ENCODE results near the gene GATD1. TPM values are rescaled to one million over a fixed set of nuclear protein-coding genes. Genes with fewer than 3 reads are reported as not detected.
A peak's percentile ranks its signal among the peaks of the same experiment; 100 is the strongest.

The GATD1 gene
- total RNA-seq, 1 donor from 2014 or later, result 47.2 TPM

DNA sequence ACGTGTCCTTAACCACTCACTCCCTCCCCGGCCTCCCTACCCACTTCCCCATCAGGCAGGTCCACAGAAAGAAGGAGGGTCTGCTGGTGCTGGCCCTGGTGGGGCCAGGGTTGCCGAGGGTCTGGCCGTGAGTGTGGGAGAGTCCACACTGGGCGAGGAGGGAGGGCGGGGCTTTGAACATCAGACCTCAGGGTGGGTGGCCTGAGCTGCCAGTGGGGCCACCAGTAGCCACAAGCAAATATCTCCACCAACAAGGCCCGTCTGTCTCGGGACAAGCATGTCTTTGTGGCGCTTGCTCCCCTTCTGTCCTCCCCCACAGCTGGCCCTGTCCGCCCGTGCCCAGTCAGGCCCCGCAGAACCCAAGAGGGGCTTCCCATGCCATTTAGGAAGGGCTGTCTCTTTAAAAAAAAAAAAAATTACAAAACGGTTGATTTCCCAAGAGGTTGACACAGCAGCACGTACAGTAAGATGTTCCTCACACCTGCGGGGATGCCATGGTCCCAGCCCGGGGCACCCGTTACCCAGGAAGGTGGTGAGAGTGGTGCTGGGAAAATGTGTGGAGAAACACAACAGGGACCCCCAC is 47.7 kb downstream of the GATD1 start:
- no peak for DNase-seq (ENCODE audit: extremely low read depth, low read depth, low spot score)

DNA sequence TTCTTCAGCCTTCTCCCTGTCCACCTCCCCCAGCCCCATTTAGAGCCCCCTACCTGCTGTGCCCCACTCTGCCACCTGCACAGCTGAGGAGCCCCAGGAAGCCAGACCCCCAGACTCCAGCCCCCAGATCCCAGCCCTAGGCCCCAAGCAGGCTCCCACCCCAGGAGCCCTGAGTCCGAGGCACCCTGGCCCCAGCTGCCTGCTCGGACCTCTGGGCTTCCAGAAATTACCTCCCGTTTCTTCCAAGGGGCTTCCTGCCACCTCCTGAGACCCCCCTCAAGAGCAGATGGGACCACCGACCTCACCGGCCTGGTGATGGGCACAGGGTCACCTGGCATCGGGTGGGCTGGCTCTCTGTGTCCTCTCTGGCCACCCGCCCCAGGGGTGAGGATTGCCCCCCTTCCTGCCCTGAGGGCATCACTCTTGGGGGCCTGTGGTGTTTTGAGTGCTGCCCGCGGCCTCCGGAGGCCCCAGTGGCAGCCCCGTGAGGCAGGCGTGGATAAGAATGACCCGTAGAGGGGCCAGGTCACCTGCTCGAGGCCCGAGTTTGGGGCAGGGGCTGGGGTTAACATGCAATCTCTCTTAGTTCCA is 48.3 kb downstream of the GATD1 start:
- no peak for DNase-seq (ENCODE audit: extremely low read depth, low read depth, low spot score)

DNA sequence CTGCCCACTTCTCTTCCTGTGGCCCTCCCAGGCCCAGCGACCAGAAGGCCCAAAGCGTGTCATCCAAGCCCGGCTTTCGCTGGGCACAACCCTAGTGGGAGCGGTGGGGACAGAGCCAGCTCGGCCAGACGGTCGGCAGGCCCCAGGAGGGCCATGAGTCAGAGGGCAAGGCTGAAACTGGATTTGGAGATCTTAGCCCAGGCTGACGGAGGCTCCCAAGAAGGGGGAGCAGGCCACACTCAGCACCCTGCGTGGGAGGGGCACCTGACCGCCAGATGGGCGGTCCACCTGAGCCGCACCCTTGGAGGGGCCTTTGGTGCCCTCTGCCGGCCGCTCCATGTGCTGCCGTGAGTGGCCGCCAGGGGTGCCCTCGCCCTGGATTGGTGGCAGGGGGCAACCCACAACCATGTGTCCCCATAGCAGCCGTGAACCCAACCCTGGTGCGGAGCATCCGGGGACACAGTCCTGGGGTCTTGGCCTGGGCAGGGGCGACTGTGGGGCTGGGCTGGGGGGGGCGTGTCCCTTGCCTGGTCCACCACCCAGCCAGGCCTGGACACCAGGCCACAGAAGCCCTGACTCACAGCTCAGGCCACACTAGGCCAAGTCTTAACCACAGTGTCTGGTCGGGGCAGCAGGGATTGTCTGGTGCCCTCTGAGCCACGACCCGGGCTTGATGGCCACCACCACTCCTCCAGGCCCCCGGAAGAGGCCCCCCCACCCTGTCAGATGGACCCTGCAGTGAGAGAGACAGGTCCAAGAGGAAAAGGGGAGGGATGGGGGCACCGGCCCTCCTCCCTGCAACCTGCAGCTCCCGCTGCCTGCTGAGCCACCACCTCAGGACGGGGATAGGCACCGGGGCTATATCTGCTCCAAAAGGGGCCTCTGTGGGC is 49.2 kb downstream of the GATD1 start:
- DNase-seq (ENCODE audit: extremely low read depth, low read depth, low spot score), result no peak

DNA sequence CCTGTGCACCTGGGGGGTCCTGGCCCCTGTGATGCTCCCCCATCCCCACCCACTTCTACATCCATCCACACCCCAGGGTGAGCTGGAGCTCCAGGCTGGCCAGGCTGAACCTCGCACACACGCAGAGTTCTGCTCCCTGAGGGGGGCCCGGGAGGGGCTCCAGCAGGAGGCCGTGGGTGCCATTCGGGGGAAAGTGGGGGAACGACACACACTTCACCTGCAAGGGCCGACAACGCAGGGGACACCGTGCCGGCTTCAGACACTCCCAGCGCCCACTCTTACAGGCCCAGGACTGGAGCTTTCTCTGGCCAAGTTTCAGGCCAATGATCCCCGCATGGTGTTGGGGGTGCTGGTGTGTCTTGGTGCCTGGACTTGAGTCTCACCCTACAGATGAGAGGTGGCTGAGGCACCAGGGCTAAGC is 50.0 kb downstream of the GATD1 start:
- no peak for DNase-seq (ENCODE audit: extremely low read depth, low read depth, low spot score)

DNA sequence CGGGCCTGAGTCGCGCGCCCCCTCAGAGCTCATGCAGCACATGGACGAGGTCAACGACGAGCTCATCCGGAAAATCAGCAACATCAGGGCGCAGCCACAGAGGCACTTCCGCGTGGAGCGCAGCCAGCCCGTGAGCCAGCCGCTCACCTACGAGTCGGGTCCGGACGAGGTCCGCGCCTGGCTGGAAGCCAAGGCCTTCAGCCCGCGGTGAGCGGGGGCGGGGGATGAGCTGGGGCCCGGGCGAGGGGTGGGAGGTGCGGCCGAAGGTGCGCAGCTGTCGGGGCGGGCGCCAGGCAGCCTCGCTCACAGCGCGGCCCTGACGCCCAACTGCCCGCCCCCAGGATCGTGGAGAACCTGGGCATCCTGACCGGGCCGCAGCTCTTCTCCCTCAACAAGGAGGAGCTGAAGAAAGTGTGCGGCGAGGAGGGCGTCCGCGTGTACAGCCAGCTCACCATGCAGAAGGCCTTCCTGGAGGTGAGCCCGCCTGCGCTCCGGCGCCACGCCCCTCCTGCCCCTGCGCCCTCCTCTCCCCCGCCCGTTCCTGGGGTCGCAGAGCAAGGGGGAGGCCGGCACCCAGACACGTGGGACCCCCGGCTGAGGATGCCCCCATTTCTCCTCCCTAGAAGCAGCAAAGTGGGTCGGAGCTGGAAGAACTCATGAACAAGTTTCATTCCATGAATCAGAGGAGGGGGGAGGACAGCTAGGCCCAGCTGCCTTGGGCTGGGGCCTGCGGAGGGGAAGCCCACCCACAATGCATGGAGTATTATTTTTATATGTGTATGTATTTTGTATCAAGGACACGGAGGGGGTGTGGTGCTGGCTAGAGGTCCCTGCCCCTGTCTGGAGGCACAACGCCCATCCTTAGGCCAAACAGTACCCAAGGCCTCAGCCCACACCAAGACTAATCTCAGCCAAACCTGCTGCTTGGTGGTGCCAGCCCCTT is 50.7 kb downstream of the GATD1 start:
- no peak for DNase-seq (ENCODE audit: extremely low read depth, low read depth, low spot score)

DNA sequence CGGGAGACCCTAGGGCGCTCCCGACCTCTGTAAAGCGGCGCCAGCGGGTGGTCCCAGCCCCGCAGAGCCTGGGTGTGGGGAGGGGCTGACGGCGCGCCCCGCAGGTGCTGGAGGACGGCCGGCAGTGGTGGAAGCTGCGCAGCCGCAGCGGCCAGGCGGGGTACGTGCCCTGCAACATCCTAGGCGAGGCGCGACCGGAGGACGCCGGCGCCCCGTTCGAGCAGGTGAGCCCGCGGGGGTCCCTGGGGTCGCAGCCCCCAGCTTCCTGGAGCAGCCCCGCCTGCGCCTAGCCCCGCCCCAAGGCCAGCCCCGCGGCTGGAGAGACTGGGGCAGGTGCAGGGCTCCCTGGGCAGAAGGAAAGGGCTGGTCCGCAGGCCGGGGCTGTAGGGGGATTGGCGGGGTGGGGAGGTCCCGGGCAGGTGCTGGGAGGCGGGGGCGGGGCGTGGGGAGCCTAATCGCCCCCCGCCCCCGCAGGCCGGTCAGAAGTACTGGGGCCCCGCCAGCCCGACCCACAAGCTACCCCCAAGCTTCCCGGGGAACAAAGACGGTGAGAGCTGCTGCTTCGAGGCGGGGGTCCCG is 51.6 kb downstream of the GATD1 start:
- no peak for DNase-seq (ENCODE audit: extremely low read depth, low read depth, low spot score)

DNA sequence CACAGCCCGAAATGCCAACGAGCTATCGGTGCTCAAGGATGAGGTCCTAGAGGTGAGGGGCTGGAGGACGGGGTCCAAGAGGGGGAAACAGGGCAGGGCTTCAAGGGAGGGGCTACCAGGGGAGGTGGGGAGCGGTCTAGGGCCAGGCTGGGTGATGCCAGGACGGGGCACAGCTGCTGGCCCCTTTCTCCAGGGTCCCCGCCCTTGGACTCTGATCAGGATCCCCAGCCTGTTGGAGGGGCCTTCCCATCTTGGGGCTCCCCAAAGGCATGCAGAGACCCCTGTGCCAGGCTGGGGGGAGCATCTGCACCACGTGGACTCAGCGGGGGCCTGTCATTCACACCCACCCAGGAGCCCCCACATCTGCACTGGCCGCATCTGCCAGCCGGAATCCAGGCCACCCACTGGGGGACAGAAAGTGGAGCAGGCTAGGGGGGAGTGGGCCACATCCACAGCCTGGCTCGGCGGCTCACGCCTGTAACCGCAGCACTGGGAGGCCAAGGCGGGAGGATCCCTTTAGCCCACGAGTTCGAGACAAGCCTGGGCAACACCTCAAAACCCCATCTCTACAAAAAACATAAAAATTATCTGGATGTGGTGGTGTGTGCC is 52.4 kb downstream of the GATD1 start:
- no peak for DNase-seq (ENCODE audit: extremely low read depth, low read depth, low spot score)

DNA sequence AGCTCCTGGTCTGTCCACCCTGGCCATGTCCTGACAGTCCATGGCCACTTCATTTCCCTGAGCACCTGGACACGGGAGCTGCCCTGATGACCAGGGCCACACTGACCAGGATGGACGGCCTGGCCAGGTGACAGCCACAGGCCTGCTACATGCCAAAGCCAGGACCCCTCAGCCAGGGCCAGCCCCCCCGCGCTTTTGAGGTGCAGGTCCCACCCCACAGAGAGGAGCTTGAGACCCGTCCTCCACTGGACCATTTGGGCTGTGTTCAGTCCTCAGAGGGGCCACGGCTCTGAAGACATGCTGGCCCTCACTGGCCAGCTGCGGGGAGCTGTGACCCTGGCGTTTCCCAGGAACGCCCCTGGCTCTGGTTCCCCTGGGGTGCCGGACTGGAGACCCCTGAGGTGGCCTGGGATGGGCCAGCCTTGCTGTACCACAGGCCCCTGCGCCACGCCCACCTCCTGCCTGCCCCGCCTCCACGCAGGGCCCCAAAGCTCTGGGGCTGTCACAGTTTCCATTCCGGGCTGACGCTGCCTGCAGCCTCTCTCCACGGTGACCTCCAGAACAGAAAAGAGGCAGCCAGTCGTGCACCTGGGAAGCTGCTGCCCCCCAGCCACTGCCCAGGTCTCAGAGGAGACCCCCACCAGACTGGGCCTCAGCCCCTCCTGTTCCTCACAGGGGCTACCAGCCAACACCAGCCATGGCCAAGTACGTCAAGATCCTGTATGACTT is 53.1 kb downstream of the GATD1 start:
- DNase-seq (ENCODE audit: extremely low read depth, low read depth, low spot score), result no peak

DNA sequence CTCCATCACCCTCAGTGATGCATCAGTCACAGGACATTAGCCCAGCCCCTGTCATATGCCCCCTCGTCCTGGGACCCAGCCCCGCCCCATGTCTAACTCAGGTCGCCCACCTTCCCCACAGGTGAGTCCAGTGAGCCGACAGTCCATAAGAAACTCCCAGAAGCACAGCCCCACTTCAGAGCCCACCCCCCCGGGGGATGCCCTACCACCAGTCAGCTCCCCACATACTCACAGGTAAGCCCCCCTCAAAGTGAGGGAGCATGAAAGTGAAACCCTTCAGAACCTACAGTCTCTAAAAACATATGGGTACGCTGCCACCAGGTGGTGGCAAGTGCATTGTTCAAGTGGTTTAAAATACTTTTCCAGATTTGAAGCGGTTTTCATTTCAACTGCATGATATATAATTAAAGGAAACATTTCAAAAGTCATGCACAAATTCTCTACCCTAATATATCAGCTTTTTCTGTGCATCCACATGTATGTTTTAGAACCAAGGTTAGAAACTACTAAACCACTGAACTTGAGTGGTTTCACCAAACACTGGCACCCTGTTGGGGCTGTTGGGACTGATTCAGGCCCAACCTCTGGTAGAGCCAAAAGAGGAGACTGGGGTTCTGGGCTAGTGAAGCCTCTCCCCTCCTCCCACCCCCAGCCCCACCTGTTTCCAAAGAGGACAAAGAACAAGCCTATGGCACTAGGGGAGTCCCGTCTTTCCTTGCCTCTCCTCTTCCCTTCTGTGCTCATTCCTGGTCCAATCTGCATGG is 54.0 kb downstream of the GATD1 start:
- DNase-seq (ENCODE audit: extremely low read depth, low read depth, low spot score), result peak; percentile 23

DNA sequence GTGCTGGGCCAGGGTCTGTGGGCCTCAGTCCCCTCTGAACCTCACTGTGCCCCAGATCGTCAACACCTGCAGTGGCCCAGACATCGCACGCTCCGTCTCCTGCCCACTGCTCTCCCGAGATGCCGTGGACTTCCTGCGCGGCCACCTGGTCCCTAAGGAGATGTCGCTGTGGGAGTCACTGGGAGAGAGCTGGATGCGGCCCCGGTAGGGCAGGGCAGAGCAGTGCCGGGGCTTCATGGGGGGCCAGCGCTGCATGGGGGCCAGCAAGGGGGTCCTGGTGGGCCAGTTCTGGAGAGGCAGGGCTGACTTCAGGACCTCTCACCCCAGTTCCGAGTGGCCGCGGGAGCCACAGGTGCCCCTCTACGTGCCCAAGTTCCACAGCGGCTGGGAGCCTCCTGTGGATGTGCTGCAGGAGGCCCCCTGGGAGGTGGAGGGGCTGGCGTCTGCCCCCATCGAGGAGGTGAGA is 54.9 kb downstream of the GATD1 start:
- no peak for DNase-seq (ENCODE audit: extremely low read depth, low read depth, low spot score)

DNA sequence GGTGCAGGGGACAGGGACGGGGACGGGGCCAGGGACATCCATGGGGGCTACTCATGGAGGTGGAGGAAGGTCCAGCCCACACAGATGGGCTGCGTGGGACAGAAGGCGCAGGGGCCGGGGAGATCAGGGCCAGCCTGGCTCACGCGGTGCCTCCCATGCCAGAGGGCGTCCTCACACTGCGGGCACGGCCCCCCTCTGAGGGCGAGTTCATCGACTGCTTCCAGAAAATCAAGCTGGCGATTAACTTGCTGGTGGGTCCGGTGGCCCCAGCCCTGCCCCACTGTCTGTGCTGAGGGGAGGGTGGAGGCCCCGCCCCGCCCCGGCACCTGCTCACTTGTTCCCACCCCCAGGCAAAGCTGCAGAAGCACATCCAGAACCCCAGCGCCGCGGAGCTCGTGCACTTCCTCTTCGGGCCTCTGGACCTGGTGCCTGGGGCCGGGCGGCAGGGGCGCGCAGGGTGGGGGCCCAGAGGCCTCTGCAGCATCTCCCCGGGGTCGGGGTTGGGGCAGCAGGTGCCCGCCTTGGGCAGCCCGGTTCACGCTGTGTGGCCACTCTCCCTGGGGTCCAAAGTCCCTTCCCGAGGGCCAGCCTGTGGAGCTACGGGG is 55.4 kb downstream of the GATD1 start:
- DNase-seq (ENCODE audit: extremely low read depth, low read depth, low spot score), result no peak

DNA sequence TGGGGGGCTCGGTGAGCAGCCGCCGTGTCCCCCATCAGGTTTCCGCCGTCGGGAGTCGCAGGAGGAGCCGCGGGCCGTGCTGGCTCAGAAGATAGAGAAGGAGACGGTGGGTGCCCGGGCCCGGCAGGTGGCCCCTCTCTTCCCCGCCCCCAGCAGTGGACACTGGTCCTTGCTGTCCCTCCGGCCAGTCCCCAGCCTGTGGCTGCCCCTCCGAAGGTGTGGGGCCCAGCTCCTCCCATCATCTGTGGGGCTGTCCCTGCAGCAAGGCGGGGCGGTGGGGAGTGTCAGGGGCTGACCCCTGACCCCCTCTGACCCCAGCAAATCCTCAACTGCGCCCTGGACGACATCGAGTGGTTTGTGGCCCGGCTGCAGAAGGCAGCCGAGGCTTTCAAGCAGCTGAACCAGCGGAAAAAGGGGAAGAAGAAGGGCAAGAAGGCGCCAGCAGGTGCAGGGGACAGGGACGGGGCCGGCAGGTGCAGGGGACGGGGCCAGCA is 56.0 kb downstream of the GATD1 start:
- DNase-seq (ENCODE audit: extremely low read depth, low read depth, low spot score), result no peak

DNA sequence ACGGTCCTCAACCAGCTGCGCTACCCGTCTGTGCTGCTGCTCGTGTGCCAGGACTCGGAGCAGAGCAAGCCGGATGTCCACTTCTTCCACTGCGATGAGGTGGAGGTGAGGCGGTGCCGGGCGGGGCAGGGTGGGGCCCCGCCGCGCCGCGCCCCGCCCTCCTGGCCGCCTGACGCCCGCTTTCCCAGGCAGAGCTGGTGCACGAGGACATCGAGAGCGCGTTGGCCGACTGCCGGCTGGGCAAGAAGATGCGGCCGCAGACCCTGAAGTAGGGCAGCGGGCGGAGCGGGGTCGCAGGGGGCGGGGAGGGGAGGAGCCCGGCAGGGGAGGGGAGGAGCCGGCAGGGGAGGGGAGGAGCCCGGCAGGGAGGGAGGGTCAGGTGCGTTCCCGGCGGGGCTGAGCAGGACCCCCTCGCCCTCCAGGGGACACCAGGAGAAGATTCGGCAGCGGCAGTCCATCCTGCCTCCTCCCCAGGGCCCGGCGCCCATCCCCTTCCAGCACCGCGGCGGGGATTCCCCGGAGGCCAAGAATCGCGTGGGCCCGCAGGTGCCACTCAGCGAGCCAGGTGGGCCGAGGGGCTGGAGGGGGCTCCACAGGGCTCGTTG is 56.5 kb downstream of the GATD1 start:
- no peak for DNase-seq (ENCODE audit: extremely low read depth, low read depth, low spot score)

DNA sequence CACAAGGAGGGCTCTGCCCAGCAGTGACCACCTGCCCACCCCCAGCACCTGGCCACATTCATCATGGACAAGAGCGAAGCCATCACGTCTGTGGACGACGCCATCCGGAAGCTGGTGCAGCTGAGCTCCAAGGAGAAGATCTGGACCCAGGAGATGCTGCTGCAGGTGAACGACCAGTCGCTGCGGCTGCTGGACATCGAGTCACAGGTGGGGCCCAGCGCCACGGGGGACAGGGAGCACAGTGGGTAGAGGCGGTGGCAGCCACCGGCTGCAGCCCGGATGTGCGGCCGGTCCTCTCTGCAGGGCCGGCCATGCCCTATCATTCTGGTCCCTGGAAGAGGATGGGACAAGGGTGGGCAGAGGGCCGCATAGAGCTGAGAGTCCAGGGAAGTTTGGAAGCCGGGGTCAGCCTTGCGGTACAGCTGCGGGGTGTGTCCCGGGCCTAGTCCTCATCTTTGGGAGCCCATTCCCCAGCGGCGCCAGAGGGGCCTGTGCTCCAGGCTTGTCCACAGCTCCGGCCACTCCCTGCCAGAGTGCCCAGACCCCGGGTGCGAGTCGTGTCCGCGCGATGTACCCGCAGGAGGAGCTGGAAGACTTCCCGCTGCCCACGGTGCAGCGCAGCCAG is 57.2 kb downstream of the GATD1 start:
- no peak for DNase-seq (ENCODE audit: extremely low read depth, low read depth, low spot score)

DNA sequence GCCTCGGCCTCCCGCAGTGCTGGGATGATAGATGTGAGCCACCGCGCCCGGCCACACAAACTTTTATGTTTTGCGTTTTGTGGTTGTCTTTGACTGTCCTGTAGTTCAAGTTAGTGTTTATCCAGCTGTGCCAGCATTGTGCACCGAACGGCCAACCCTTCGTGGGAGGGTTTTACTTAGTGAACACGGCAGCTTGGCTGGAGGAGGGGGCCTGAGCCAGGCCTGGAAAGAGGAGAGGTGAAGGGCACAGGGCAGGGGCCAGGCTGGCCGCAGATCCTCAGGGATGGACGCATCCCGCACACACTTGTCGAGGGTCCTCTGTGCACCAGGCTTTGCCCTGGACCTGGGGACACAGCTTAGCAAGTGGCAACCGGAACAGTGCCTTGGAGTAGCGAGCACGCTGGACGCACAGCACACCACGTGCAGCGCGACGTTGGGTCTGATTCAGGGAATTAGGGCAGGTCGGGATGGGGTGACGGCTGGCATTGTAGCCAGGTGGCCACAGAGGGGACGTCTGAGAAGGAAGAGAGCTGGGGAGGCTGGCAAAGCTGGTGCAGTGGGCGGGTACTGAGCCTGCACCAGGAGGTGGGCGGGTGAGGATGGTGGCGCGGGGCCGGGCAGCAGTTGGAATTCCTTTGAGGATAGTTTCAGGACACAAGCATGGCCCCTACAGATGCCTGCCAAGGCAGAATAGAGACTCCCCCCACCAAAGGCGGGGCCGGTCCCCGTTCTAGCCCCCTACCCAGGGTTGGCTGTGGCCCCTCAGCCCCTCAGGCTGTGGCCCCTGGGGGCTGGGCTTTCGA is 57.9 kb downstream of the GATD1 start:
- no peak for DNase-seq (ENCODE audit: extremely low read depth, low read depth, low spot score)
